Neutrophil (primary cell): ENCODE data around the gene LSM10.
A peak's percentile ranks its signal among the peaks of the same experiment; 100 is the strongest.

Experiments used
- H3K27ac ChIP-seq: fragments of 200-600 bp; sonication (generic); 2 replicates; pipeline ENCODE4 v1.5.1; 2016; ENCODE audit warnings: mild to moderate bottlenecking, moderate library complexity
- H3K27me3 ChIP-seq: fragments of 200-600 bp; sonication (generic); 2 replicates; pipeline ENCODE4 v1.6.0; 2016; ENCODE audit warnings: mild to moderate bottlenecking
- H3K36me3 ChIP-seq: fragments of 200-600 bp; sonication (generic); 2 replicates; pipeline ENCODE4 v1.5.1; 2017
- H3K4me1 ChIP-seq, 2 experiments: fragments of 200-600 bp in 1 of 2; sonication (generic) in 1 of 2; 1 replicate in 1 of 2; 2 replicates in 1 of 2; pipeline versions ENCODE4 v1.5.1 to v1.6.1; 2013 to 2016; ENCODE audit warnings: low read depth in 1 of 2, low read length in 1 of 2, mild to moderate bottlenecking in 1 of 2, moderate library complexity in 1 of 2; ENCODE audit not compliant: control insufficient read depth in 1 of 2, insufficient read depth in 1 of 2
- H3K4me3 ChIP-seq, 2 experiments: fragments of 200-600 bp in 1 of 2; sonication (generic) in 1 of 2; 1 replicate in 1 of 2; 2 replicates in 1 of 2; pipeline ENCODE4 v1.5.1; 2013 to 2016; ENCODE audit warnings: low read depth in 1 of 2, low read length in 1 of 2, mild to moderate bottlenecking in 1 of 2, moderate library complexity in 1 of 2
- H3K9me3 ChIP-seq: fragments of 200-600 bp; sonication (generic); 2 replicates; pipeline ENCODE4 v1.5.1; 2016
- TF ChIP-seq, protein P1 (sequence below): fragments of 200-600 bp; sonication (generic); IDR thresholded peaks from 2 replicates; pipeline ENCODE4 v1.5.1; 2016; ENCODE audit warnings: antibody characterized with exemption

The LSM10 gene

DNA sequence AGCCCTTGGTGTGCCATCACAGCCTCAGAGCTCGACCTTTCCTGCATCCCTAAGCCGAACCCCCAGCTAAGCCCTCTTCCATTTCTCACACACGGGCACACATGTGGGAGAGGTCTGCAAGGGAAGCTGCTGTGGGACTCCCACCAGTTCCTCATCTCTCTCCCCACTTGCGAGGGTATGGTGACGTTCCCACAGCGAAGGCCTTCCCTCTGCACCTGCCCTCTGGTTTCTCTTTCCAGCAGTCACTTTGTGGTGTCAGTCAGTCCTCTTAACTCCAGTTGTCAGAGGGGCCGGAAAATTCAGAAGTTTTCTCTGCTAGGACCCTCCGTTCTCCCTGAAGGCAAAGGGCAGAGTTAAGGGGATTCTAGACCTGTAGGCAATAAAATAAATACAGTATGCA is 6.4 kb downstream of the LSM10 start:
- Histone ChIP-seq H3K27ac (peak overlapping the region; percentile 99), H3K4me1 (peaks cover 57 to 71% of the 10 kb centered on the region in 2 experiments), H3K36me3 (peaks cover 37% of the 10 kb centered on the region), H3K27me3 (no peaks in the 10 kb centered on the region), H3K9me3 (no peaks in the 10 kb centered on the region), H3K4me3 (no peak overlapping the region)
- TF ChIP-seq, protein P1, sequence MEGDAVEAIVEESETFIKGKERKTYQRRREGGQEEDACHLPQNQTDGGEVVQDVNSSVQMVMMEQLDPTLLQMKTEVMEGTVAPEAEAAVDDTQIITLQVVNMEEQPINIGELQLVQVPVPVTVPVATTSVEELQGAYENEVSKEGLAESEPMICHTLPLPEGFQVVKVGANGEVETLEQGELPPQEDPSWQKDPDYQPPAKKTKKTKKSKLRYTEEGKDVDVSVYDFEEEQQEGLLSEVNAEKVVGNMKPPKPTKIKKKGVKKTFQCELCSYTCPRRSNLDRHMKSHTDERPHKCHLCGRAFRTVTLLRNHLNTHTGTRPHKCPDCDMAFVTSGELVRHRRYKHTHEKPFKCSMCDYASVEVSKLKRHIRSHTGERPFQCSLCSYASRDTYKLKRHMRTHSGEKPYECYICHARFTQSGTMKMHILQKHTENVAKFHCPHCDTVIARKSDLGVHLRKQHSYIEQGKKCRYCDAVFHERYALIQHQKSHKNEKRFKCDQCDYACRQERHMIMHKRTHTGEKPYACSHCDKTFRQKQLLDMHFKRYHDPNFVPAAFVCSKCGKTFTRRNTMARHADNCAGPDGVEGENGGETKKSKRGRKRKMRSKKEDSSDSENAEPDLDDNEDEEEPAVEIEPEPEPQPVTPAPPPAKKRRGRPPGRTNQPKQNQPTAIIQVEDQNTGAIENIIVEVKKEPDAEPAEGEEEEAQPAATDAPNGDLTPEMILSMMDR: no peak

DNA sequence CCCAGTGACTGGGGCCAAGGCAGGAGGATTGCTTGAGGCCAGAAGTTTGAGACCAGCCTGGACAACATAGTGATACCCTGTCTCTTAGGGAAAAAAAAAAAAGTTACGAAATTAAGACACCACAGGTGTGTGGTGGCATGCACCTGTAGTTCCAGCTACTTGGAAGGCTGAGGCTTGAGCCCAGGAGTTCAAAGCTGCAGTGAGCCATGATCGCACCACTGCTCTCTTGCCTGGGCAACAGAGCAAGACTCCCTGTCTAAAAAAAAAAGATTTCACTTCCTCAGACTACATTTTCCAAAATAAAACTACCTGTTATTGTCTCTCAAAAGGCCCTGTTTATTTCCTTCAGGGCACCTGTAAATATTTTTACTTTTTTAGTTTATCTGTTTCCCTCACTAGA is 7.3 kb downstream of the LSM10 start:
- Histone ChIP-seq H3K27ac (peak overlapping the region; percentile 99), H3K4me1 (peaks cover 50 to 67% of the 10 kb centered on the region in 2 experiments), H3K27me3 (no peaks in the 10 kb centered on the region), H3K36me3 (peaks cover 37% of the 10 kb centered on the region), H3K9me3 (no peaks in the 10 kb centered on the region), H3K4me3 (no peak overlapping the region)
- TF ChIP-seq, protein P1: no peak

DNA sequence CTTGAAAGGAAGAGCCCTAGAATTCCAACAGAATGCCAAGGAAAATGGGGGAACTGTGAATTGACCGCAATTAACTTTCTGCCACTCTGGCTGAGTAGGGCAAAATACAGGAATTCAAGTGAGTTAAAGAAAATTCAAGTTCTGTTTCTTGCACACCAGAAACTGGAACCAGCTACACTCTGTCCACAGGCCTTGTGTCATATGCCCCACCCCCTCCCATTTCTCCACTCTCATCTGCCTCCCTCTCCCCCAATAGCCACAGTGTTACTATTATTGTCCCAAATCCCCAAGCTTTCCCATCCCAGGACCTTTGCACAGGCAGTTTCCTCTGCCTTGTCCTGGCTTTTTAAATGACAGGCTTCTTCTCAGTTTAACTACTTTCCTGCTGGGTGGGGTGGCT is 7.7 kb downstream of the LSM10 start:
- no peaks in the 10 kb centered on the region for H3K27me3 ChIP-seq
- TF ChIP-seq, protein P1: no peak

DNA sequence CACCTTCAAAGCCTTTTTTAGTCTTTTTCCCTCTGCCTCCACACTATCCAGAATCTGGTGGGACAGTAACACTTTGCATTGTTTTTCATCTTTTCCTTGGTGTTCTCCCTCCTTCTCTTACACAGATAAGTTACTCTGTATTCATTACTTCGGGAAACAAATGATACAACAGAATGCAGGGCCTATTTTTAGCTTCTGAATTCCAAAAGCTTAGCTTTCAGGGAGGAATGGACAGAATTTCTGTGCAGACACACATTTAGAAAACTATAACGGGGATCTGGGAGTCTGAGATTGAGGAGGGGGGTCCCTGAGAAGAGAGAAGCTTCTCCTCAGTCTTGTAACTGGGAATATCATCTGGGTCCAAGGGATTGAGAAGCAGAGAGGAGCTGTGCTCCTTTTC is 8.4 kb downstream of the LSM10 start:
- TF ChIP-seq, protein P1: no peak
- no peak overlapping the region for H3K4me3 ChIP-seq
- no peaks in the 10 kb centered on the region for H3K27me3 ChIP-seq
- peaks cover 55 to 62% of the 10 kb centered on the region in 2 experiments for H3K4me1 ChIP-seq
- peak overlapping the region; percentile 99 for H3K27ac ChIP-seq
- peaks cover 37% of the 10 kb centered on the region for H3K36me3 ChIP-seq
- no peaks in the 10 kb centered on the region for H3K9me3 ChIP-seq

More for the DNA sequence above, 7.7 kb downstream of the LSM10 start:
- H3K9me3 ChIP-seq: no peaks in the 10 kb centered on the region
- H3K27ac ChIP-seq: peak overlapping the region; percentile 99
- no peak overlapping the region for H3K4me3 ChIP-seq
- H3K36me3 ChIP-seq: peaks cover 37% of the 10 kb centered on the region
- peaks cover 50 to 63% of the 10 kb centered on the region in 2 experiments for H3K4me1 ChIP-seq

DNA sequence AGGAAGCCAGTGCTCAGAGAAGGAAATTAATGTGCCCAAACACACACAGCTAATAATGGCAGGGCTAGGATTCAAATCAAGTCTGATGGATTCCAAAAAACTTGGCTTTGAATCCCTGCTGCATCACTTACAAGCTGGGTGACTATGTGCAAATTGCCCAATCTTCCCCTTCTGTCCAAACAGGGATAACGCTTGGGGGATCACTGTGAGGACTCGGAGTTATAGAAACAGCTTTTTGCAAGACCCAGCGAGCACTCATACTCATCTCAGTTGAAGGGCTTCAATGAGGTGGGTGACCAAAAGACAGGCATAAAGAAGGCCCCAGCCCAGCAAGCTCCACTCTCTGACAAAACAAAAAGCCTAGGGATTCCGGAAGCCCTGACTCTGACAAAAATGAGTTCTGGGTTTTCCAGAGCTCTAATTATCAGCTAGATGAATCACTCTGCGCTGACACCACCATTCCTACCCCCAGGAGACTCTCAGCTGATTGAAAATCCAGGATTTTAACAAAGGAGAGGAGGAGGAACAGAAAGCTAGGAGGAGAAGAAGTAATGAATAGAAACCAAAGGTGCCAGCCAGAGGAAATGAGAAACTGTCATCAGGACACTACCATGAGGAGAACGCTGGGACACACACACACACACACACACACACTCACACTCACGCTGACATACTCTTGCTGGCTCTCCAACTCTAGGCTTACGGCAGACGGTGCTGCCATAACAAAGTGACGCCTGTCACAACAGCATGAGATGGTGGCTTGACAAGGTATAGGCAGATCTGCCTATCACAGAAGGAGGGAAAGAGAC is 10.4 kb downstream of the LSM10 start:
- peak overlapping the region; percentile 99 for H3K27ac ChIP-seq
- H3K9me3 ChIP-seq: no peaks in the 10 kb centered on the region
- TF ChIP-seq, protein P1: no peak
- no peaks in the 10 kb centered on the region for H3K27me3 ChIP-seq
- H3K4me3 ChIP-seq: peak overlapping the region; percentile 88 to 98
- peaks cover 74 to 75% of the 10 kb centered on the region in 2 experiments for H3K4me1 ChIP-seq
- peaks cover 23% of the 10 kb centered on the region for H3K36me3 ChIP-seq
